Endodermal cell (in vitro differentiated cells): ENCODE measurements around the gene PLA2G3. TPM values are rescaled to one million over a fixed set of nuclear protein-coding genes. Genes with fewer than 3 reads are reported as not detected.

Experiments used
- DNase-seq: peaks from one replicate; pipeline ENCODE4 v3.0.0-alpha.2; 2017
- H3K27ac ChIP-seq: 2 replicates; pipeline ENCODE4 v1.5.1; 2013; ENCODE audit warnings: mild to moderate bottlenecking, low read depth, low read length, moderate library complexity
- H3K27me3 ChIP-seq: 2 replicates; pipeline ENCODE4 v1.6.1; 2013; ENCODE audit warnings: mild to moderate bottlenecking, low read length, moderate library complexity; ENCODE audit not compliant: insufficient read depth, control insufficient read depth, poor library complexity, severe bottlenecking
- H3K36me3 ChIP-seq: 2 replicates; pipeline ENCODE4 v1.7.0; 2013; ENCODE audit warnings: mild to moderate bottlenecking, low read length, moderate library complexity; ENCODE audit not compliant: control insufficient read depth, insufficient read depth
- H3K4me1 ChIP-seq: one replicate; pipeline ENCODE4 v1.7.0; 2013; ENCODE audit warnings: low read length; ENCODE audit not compliant: control insufficient read depth, insufficient read depth
- H3K4me3 ChIP-seq: 2 replicates; pipeline ENCODE4 v1.5.1; 2013; ENCODE audit warnings: mild to moderate bottlenecking, low read length, moderate library complexity
- H3K9ac ChIP-seq: 2 replicates; pipeline ENCODE4 v1.6.1; 2013; ENCODE audit warnings: mild to moderate bottlenecking, low read length, moderate library complexity; ENCODE audit not compliant: poor library complexity, severe bottlenecking; ENCODE audit errors: extremely low read depth
- H3K9me3 ChIP-seq: 2 replicates; pipeline ENCODE4 v1.6.1; 2013; ENCODE audit warnings: mild to moderate bottlenecking, low read length, moderate library complexity; ENCODE audit not compliant: control insufficient read depth
- H3K27ac Mint-ChIP-seq: 2 replicates; pipeline ENCODE4 v1.8.0; 2020; ENCODE audit warnings: mixed read lengths
- H3K27me3 Mint-ChIP-seq: 2 replicates; pipeline ENCODE4 v1.8.0; 2021; ENCODE audit warnings: mild to moderate bottlenecking, mixed read lengths; ENCODE audit not compliant: insufficient read depth
- H3K36me3 Mint-ChIP-seq: 2 replicates; pipeline ENCODE4 v1.8.0; 2020; ENCODE audit warnings: low read depth, mixed read lengths
- H3K4me1 Mint-ChIP-seq: 2 replicates; pipeline ENCODE4 v1.8.0; 2020; ENCODE audit warnings: mixed read lengths
- H3K4me3 Mint-ChIP-seq: 2 replicates; pipeline ENCODE4 v1.8.0; 2020; ENCODE audit warnings: mild to moderate bottlenecking, moderate library complexity, mixed read lengths
- H3K9me3 Mint-ChIP-seq: 2 replicates; pipeline ENCODE4 v1.8.0; 2020; ENCODE audit warnings: mild to moderate bottlenecking, mixed read lengths
- WGBS, 2 experiments: methylation state at CpG; one replicate each; pipeline versions ENCODE4 v1.1.5 to v1.1.7; 2013; ENCODE audit warnings: missing lambda C conversion rate in 2 of 2, mixed read lengths in 1 of 2; ENCODE audit not compliant: insufficient coverage in 1 of 2, insufficient read length in 1 of 2; 5-methylcytosine and 5-hydroxymethylcytosine counted together
- total RNA-seq, 2 donors: library from RNA; stranded (reverse); fragmentation: NEBNext Ultra II Directional in 1 of 2; extraction: Animal tissue kit (Norgen Biotek cat#: 25700) in 1 of 2; gene quantifications; 2 replicates in 1 of 2; 3 replicates in 1 of 2; pipeline ENCODE4 v1.2.1, GENCODE V29; 2021
- TF ChIP-seq, protein P1 (sequence below): fragments of 200-600 bp; sonication (generic); conservative IDR thresholded peaks from 2 replicates; pipeline ENCODE4 v1.5.0; 2021; ENCODE audit warnings: antibody characterized with exemption, mild to moderate bottlenecking

PLA2G3 gene
- total RNA-seq, 2 donors from 2014 or later: 4.1 to 4.6 TPM

DNA sequence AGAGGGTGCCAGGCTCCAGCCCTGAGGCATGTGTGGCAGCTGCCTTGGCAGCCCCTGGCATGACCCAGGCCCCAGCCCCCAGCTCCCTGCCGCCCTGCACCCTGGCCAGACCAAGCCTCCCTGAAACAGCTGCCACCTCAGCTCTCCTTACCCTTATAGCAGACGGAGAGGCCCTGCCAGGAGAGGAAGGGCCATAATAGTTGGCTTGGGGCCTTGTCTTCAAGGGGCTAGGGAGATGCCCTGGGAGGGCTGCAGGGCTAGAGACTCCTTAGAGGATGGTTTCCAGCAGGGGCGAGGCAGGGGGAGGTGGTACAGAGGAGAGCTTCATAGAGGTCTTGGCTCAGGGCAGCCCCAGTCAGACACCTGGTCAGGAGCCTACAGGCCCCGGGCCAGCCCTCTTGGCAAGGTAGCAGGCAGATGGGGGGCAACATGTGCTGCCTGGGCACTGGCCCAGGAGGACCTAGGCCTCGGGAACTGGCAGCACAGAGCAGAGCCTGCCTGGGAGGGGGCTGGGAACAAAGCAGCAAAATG is 46.2 kb downstream of the PLA2G3 start:
- peak; percentile 33 for DNase-seq
- TF ChIP-seq, protein P1, sequence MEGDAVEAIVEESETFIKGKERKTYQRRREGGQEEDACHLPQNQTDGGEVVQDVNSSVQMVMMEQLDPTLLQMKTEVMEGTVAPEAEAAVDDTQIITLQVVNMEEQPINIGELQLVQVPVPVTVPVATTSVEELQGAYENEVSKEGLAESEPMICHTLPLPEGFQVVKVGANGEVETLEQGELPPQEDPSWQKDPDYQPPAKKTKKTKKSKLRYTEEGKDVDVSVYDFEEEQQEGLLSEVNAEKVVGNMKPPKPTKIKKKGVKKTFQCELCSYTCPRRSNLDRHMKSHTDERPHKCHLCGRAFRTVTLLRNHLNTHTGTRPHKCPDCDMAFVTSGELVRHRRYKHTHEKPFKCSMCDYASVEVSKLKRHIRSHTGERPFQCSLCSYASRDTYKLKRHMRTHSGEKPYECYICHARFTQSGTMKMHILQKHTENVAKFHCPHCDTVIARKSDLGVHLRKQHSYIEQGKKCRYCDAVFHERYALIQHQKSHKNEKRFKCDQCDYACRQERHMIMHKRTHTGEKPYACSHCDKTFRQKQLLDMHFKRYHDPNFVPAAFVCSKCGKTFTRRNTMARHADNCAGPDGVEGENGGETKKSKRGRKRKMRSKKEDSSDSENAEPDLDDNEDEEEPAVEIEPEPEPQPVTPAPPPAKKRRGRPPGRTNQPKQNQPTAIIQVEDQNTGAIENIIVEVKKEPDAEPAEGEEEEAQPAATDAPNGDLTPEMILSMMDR: no peak
- 88 to 94% methylated on average over 2 to 5 of the region's 5 CpGs for WGBS, 2 experiments
- H3K36me3 Mint-ChIP-seq: peaks cover 17% of the 10 kb centered on the region
- H3K27me3 Mint-ChIP-seq: no peaks in the 10 kb centered on the region
- H3K9me3 Mint-ChIP-seq: no peaks in the 10 kb centered on the region
- H3K9ac ChIP-seq: no peak overlapping the region
- no peaks in the 10 kb centered on the region for H3K4me1 ChIP-seq
- no peaks in the 10 kb centered on the region for H3K4me1 Mint-ChIP-seq
- H3K36me3 ChIP-seq: peaks cover 7% of the 10 kb centered on the region
- no peak overlapping the region for H3K4me3 Mint-ChIP-seq
- H3K4me3 ChIP-seq: no peak overlapping the region
- no peaks in the 10 kb centered on the region for H3K27me3 ChIP-seq
- no peak overlapping the region for H3K27ac Mint-ChIP-seq
- H3K27ac ChIP-seq: no peak overlapping the region
- no peaks in the 10 kb centered on the region for H3K9me3 ChIP-seq

DNA sequence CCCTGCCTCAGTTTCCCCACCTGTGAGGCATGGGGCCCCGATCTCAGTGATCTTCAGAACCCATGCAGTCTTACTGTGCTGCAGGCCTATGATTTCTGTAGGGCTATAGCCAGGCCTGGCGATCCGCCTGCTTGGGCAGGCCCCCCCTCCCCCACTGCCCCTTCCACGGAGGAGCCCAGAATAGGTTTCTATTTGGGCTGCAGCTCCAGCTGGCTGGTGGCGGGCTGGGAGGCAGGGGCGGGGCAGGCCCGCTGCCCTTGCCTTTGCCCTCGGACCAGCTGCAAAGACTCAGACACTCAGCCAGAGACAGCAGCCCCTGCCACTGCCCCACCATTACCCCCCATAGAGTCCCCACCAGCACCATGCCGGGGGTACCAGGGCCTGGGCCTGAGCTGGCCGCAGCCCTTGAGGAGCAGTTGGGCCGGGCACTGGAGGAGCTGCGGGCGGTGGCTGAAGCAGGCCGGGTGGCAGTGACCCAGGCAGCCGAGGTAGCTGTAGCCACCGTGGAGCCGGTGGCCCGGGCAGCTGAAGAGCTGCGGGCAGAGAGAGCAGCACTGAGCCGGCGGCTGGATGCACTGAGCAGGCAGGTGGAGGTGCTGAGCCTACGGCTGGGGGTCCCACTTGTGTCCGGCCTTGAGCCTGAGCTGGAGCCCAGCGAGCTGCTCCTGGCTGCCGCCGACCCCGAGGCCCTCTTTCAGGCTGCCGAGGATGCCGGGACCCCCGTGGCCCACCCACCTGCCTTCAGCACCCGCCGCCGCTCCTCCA is 47.0 kb downstream of the PLA2G3 start:
- H3K27ac Mint-ChIP-seq: no peak overlapping the region
- DNase-seq: peak; percentile 38
- no peak overlapping the region for H3K27ac ChIP-seq
- no peaks in the 10 kb centered on the region for H3K27me3 ChIP-seq
- peaks cover 17% of the 10 kb centered on the region for H3K36me3 Mint-ChIP-seq
- TF ChIP-seq, protein P1: no peak
- H3K9me3 Mint-ChIP-seq: no peaks in the 10 kb centered on the region
- H3K9ac ChIP-seq: no peak overlapping the region
- no peak overlapping the region for H3K4me3 Mint-ChIP-seq
- H3K4me1 ChIP-seq: no peaks in the 10 kb centered on the region
- 92 to 94% methylated on average over 15 to 33 of the region's 33 CpGs for WGBS, 2 experiments
- H3K36me3 ChIP-seq: peaks cover 5% of the 10 kb centered on the region
- H3K27me3 Mint-ChIP-seq: no peaks in the 10 kb centered on the region
- H3K4me3 ChIP-seq: no peak overlapping the region
- H3K9me3 ChIP-seq: no peaks in the 10 kb centered on the region
- no peaks in the 10 kb centered on the region for H3K4me1 Mint-ChIP-seq

DNA sequence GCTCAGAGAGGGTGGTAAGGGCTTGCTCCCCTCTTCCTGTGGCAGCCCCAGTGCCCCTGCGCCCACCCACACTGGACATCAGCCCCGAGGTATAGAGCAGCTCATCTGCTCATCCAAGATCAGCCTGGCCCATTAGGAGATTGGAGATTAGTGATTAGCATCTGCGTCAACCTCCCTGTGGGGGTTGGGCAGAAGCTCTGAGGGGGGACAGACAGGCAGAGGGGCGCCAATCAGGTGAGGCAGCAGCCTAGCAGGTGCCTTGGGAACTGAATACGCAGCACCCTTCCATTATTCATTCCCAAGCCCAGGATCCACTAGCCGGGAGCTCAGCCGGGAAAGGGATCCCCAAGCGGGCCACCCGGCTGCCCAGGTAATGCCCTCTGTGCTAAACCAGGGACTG is 48.1 kb downstream of the PLA2G3 start:
- no peak overlapping the region for H3K27ac Mint-ChIP-seq
- H3K9ac ChIP-seq: no peak overlapping the region
- no peaks in the 10 kb centered on the region for H3K9me3 ChIP-seq
- peaks cover 17% of the 10 kb centered on the region for H3K36me3 Mint-ChIP-seq
- no peaks in the 10 kb centered on the region for H3K27me3 ChIP-seq
- no peaks in the 10 kb centered on the region for H3K9me3 Mint-ChIP-seq
- no peaks in the 10 kb centered on the region for H3K4me1 ChIP-seq
- H3K4me3 Mint-ChIP-seq: no peak overlapping the region
- peak; percentile 36 for DNase-seq
- 90 to 93% methylated on average over 9 of the region's 9 CpGs for WGBS, 2 experiments
- no peaks in the 10 kb centered on the region for H3K27me3 Mint-ChIP-seq
- no peaks in the 10 kb centered on the region for H3K36me3 ChIP-seq
- TF ChIP-seq, protein P1: no peak
- H3K27ac ChIP-seq: no peak overlapping the region
- no peaks in the 10 kb centered on the region for H3K4me1 Mint-ChIP-seq
- no peak overlapping the region for H3K4me3 ChIP-seq
